DOHH2 (cell line): ENCODE data around the gene CLIC6.

Experiments
- H3F3A ChIP-seq: fragments of 200-600 bp; sonication (generic), shearing (Covaris generic); 2 replicates; pipeline ENCODE4 v1.6.0; 2016; ENCODE audit warnings: antibody characterized with exemption, mild to moderate bottlenecking; ENCODE audit not compliant: control insufficient read depth, insufficient read depth
- H3K27ac ChIP-seq: fragments of 200-600 bp; sonication (generic); 2 replicates; pipeline ENCODE4 v1.5.1; 2014; ENCODE audit warnings: low read depth, mild to moderate bottlenecking, low read length, moderate library complexity
- H3K27me3 ChIP-seq: fragments of 200-600 bp; sonication (generic); 2 replicates; pipeline ENCODE4 v1.6.1; 2014; ENCODE audit warnings: mild to moderate bottlenecking, low read length, mixed read lengths; ENCODE audit not compliant: control insufficient read depth
- H3K36me3 ChIP-seq: fragments of 200-600 bp; sonication (generic); 2 replicates; pipeline ENCODE4 v1.6.1; 2014; ENCODE audit warnings: mild to moderate bottlenecking, low read length, moderate library complexity, mixed read lengths; ENCODE audit not compliant: control insufficient read depth
- H3K4me1 ChIP-seq: fragments of 200-600 bp; sonication (generic); 2 replicates; pipeline ENCODE4 v1.6.1; 2014; ENCODE audit warnings: mild to moderate bottlenecking, low read length, mixed read lengths; ENCODE audit not compliant: control insufficient read depth
- H3K4me2 ChIP-seq: fragments of 200-600 bp; sonication (generic); 2 replicates; pipeline ENCODE4 v1.6.0; 2014; ENCODE audit warnings: mild to moderate bottlenecking, low read length, moderate library complexity
- H3K4me3 ChIP-seq: fragments of 200-600 bp; sonication (generic); 2 replicates; pipeline ENCODE4 v1.5.1; 2014; ENCODE audit warnings: mild to moderate bottlenecking, low read length, mixed read lengths
- H3K79me2 ChIP-seq: fragments of 200-600 bp; sonication (generic); 2 replicates; pipeline ENCODE4 v1.6.1; 2014; ENCODE audit warnings: mild to moderate bottlenecking, low read length, mixed read lengths; ENCODE audit not compliant: control insufficient read depth
- H3K9me2 ChIP-seq: fragments of 200-600 bp; sonication (generic); replicated peaks from 2 replicates; pipeline ENCODE4 v1.6.1; 2014; ENCODE audit warnings: mild to moderate bottlenecking, low read length, mixed read lengths; ENCODE audit not compliant: control insufficient read depth
- H3K9me3 ChIP-seq: fragments of 200-600 bp; sonication (generic); 2 replicates; pipeline ENCODE4 v1.6.1; 2014; ENCODE audit warnings: antibody characterized with exemption, low read length, mixed read lengths; ENCODE audit not compliant: control insufficient read depth, insufficient read depth
- H4K20me1 ChIP-seq: fragments of 200-600 bp; sonication (generic); 2 replicates; pipeline ENCODE4 v1.6.0; 2014; ENCODE audit warnings: low read depth, mild to moderate bottlenecking, antibody characterized with exemption, low read length, moderate library complexity; ENCODE audit not compliant: control insufficient read depth, insufficient read depth
- EZH2phosphoT487 ChIP-seq: fragments of 200-600 bp; sonication (generic); IDR thresholded peaks from 2 replicates; pipeline ENCODE4 v1.6.1; 2017; ENCODE audit warnings: borderline replicate concordance, mild to moderate bottlenecking, antibody characterized with exemption, low read length, moderate library complexity, mixed read lengths
- TF ChIP-seq, protein P1 (sequence below): fragments of 200-600 bp; sonication (generic); IDR thresholded peaks from one replicate; pipeline ENCODE4 v1.5.1; 2014; ENCODE audit warnings: antibody characterized with exemption, mild to moderate bottlenecking, low read depth, low read length; ENCODE audit not compliant: poor library complexity, severe bottlenecking

The CLIC6 gene

DNA sequence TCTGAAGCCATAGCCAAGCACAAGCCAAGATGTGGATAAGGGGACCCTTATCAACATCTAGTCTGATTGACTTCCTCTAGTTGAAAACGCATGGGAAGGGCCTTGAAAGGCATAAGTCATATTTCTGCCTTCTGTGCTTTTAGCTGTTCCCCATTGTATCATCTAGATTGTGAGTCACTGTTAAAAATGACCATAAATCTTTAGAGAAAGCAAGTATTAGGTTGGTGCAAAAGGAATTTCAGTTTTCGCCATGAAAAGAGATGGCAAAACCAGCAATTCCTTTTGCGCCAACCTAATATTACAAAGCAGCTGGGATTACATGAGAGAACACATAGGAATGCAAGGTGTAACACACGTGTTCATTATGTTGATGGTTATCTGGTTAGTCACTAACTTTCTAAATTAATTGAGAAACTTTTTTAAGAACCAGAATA, 63.6 kb downstream of the CLIC6 start:
- peaks cover 37% of the 10 kb centered on the region for H3K27me3 ChIP-seq
- no peaks in the 10 kb centered on the region for H3K79me2 ChIP-seq
- no peaks in the 10 kb centered on the region for H3K36me3 ChIP-seq
- H3K9me3 ChIP-seq, result no peaks in the 10 kb centered on the region; the same call in 1 of the 2 replicates
- H3K4me3 ChIP-seq, result no peak overlapping the region
- H3F3A ChIP-seq, result no peaks in the 10 kb centered on the region
- H3K9me2 ChIP-seq, result no peaks in the 10 kb centered on the region
- no peak overlapping the region for H3K27ac ChIP-seq
- TF ChIP-seq, protein P1, sequence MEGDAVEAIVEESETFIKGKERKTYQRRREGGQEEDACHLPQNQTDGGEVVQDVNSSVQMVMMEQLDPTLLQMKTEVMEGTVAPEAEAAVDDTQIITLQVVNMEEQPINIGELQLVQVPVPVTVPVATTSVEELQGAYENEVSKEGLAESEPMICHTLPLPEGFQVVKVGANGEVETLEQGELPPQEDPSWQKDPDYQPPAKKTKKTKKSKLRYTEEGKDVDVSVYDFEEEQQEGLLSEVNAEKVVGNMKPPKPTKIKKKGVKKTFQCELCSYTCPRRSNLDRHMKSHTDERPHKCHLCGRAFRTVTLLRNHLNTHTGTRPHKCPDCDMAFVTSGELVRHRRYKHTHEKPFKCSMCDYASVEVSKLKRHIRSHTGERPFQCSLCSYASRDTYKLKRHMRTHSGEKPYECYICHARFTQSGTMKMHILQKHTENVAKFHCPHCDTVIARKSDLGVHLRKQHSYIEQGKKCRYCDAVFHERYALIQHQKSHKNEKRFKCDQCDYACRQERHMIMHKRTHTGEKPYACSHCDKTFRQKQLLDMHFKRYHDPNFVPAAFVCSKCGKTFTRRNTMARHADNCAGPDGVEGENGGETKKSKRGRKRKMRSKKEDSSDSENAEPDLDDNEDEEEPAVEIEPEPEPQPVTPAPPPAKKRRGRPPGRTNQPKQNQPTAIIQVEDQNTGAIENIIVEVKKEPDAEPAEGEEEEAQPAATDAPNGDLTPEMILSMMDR, result no peak
- no peak for TF ChIP-seq EZH2phosphoT487
- H3K4me1 ChIP-seq, result no peaks in the 10 kb centered on the region
- no peaks in the 10 kb centered on the region for H4K20me1 ChIP-seq
- no peak overlapping the region for H3K4me2 ChIP-seq

DNA sequence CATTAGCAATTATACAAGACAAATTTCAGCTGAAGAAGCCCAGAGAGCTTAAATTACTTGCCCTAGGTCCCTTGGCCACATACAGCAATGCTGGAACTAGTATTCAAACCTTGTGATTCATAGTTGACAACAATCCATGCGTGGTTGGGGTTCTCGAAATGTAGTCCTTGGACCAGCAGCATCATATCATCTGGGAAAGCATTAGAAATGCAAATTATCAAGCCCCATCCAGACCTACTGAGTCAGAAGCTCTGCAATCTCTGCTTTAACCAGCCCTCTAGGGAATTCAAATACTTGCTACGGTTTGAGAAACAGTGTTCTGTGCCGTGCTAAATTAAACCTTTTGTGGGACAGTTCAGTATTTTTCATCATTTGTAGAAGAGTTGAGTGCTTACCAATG, 65.1 kb downstream of the CLIC6 start:
- H3K4me3 ChIP-seq, result no peak overlapping the region
- H3K27ac ChIP-seq, result no peak overlapping the region
- H3K4me1 ChIP-seq, result no peaks in the 10 kb centered on the region
- no peaks in the 10 kb centered on the region for H3K9me2 ChIP-seq
- H3K79me2 ChIP-seq, result no peaks in the 10 kb centered on the region
- H3K9me3 ChIP-seq, result no peaks in the 10 kb centered on the region; the same call in 1 of the 2 replicates
- no peaks in the 10 kb centered on the region for H3F3A ChIP-seq
- no peaks in the 10 kb centered on the region for H3K36me3 ChIP-seq
- H4K20me1 ChIP-seq, result no peaks in the 10 kb centered on the region
- peaks cover 37% of the 10 kb centered on the region for H3K27me3 ChIP-seq
- no peak for TF ChIP-seq EZH2phosphoT487
- TF ChIP-seq, protein P1, result no peak
- no peak overlapping the region for H3K4me2 ChIP-seq

DNA sequence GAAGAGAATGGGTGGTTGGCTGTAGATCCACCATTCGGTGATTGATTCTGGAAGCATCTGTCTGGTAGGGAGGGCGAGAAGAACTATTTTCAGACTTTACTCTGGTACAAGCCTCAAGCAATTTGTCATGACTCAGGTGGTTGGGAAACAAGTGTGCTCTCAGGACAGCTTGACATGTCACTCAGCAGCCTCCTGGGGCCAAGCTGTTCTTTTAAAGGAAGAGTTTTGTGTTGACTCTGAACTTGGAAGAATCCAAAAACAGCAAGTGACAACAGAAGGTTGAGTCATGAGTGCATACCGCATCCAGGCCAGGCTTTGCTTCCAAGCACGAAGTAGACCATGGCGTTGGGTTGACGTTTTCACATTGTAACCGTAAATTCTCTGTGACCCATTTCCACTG, 65.9 kb downstream of the CLIC6 start:
- peaks cover 37% of the 10 kb centered on the region for H3K27me3 ChIP-seq
- no peaks in the 10 kb centered on the region for H3K79me2 ChIP-seq
- TF ChIP-seq EZH2phosphoT487, result no peak
- TF ChIP-seq, protein P1, result no peak
- no peak overlapping the region for H3K4me2 ChIP-seq
- no peaks in the 10 kb centered on the region for H4K20me1 ChIP-seq
- H3K4me3 ChIP-seq, result no peak overlapping the region
- no peaks in the 10 kb centered on the region for H3K4me1 ChIP-seq
- H3K36me3 ChIP-seq, result no peaks in the 10 kb centered on the region
- H3K27ac ChIP-seq, result no peak overlapping the region
- no peaks in the 10 kb centered on the region for H3F3A ChIP-seq
- H3K9me2 ChIP-seq, result no peaks in the 10 kb centered on the region
- H3K9me3 ChIP-seq, result no peaks in the 10 kb centered on the region; the same call in 1 of the 2 replicates
